ENCODE measurements around the gene CCDC17. TPM values are rescaled to one million over a fixed set of nuclear protein-coding genes. Genes with fewer than 3 reads are reported as not detected.

The CCDC17 gene
- total RNA-seq, 1 donor from 2014 or later, result 1.2 TPM

GRCh38 chr1:45615885-45616284, 8.0 kb downstream of the CCDC17 start:
- Histone ChIP-seq H3K36me3 (peaks cover 70% of the 10 kb centered on the region), H3K9me3 (replicated peaks) (no peaks in the 10 kb centered on the region), H3K27ac (replicated peaks) (no peak overlapping the region), H3K27me3 (ENCODE audit: low read depth) (no peaks in the 10 kb centered on the region), H3K4me3 (no peak overlapping the region), H3K4me1 (peaks cover 21% of the 10 kb centered on the region)
- intact Hi-C loops (cut with micrococcal nuclease), result no loop called here
- TF ChIP-seq, protein P1, sequence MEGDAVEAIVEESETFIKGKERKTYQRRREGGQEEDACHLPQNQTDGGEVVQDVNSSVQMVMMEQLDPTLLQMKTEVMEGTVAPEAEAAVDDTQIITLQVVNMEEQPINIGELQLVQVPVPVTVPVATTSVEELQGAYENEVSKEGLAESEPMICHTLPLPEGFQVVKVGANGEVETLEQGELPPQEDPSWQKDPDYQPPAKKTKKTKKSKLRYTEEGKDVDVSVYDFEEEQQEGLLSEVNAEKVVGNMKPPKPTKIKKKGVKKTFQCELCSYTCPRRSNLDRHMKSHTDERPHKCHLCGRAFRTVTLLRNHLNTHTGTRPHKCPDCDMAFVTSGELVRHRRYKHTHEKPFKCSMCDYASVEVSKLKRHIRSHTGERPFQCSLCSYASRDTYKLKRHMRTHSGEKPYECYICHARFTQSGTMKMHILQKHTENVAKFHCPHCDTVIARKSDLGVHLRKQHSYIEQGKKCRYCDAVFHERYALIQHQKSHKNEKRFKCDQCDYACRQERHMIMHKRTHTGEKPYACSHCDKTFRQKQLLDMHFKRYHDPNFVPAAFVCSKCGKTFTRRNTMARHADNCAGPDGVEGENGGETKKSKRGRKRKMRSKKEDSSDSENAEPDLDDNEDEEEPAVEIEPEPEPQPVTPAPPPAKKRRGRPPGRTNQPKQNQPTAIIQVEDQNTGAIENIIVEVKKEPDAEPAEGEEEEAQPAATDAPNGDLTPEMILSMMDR (IDR thresholded peaks at IDR 0.05; ENCODE audit: borderline replicate concordance), result no peak
- DNase-seq, result no peak

DNA sequence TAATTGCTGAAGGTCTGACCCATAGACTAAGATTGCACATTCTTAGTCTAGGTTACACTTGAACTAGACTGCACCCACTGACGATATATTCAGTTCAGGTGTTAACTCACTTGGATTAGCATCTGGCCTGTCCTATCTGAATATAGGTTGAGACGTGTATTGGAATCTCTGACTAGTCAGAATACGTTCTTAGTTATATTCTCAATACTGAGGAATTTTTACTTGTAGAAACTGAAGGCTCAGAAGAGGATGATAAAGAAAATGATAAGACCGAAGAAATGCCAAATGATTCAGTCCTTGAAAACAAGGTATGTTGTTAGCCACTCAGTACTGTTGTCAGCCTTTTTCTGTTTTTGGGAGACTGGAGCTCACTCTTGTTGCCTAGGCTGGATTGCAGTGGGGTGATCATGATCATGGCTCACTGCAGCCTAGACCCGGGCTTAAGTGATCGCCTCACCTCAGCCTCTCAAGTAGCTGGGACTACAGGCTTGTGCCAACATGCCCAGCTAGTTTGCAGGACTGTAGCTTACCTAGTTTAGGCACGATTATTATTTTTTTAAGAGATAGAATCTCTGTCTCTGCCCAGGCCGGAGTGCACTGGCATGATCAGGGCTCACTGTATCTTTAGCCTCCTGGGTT, 10.8 kb downstream of the CCDC17 start:
- H3K4me3 ChIP-seq, result no peak overlapping the region
- DNase-seq, result no peak
- intact Hi-C loops (cut with micrococcal nuclease), result no loop called here
- TF ChIP-seq, protein P1 (IDR thresholded peaks at IDR 0.05; ENCODE audit: borderline replicate concordance), result no peak
- no peak overlapping the region for H3K27ac ChIP-seq (replicated peaks)
- no peaks in the 10 kb centered on the region for H3K27me3 ChIP-seq (ENCODE audit: low read depth)
- peaks cover 5% of the 10 kb centered on the region for H3K4me1 ChIP-seq
- no peaks in the 10 kb centered on the region for H3K9me3 ChIP-seq (replicated peaks)
- peaks cover 81% of the 10 kb centered on the region for H3K36me3 ChIP-seq

DNA sequence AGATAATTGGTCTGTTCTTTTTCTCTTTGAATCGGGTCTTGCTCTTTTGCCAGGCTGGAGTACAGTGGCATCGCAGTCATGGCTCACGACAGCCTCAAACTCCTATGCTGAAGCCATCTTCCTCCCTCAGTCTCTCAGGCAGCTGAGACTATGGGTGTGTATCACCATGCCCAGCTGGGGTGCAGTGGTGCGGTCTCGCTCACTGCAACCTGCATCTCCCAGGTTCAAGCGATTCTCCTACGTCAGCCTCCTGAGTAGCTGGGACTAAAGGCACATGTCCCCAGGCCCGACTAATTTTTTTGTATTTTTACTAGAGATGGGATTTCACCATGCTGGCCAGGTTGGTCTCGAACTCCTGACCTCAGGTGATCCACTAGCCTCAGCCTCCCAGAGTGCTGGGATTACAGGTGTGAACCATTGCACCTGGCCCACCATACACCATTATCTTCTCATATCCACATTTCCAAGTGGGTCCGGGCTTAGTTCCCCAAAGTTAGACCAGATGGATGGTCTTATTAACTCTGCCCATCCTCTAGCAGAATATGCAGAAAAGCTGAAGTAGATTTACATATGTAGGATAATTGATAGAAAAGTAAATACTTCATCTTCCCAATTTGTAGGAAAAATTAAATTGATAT, 13.1 kb downstream of the CCDC17 start:
- intact Hi-C loops (cut with micrococcal nuclease), result no loop called here
- no peaks in the 10 kb centered on the region for H3K9me3 ChIP-seq (replicated peaks)
- peaks cover 77% of the 10 kb centered on the region for H3K36me3 ChIP-seq
- H3K27me3 ChIP-seq (ENCODE audit: low read depth), result no peaks in the 10 kb centered on the region
- no peak overlapping the region for H3K27ac ChIP-seq (replicated peaks)
- TF ChIP-seq, protein P1 (IDR thresholded peaks at IDR 0.05; ENCODE audit: borderline replicate concordance), result no peak
- H3K4me1 ChIP-seq, result peaks cover 18% of the 10 kb centered on the region
- no peak overlapping the region for H3K4me3 ChIP-seq
- DNase-seq, result no peak

GRCh38 chr1:45608175-45609156, 15.4 kb downstream of the CCDC17 start:
- H3K27ac ChIP-seq (replicated peaks), result peak overlapping the region; percentile 41
- no peaks in the 10 kb centered on the region for H3K9me3 ChIP-seq (replicated peaks)
- no peak overlapping the region for H3K4me3 ChIP-seq
- H3K4me1 ChIP-seq, result peaks cover 18% of the 10 kb centered on the region
- no peak for DNase-seq
- no peaks in the 10 kb centered on the region for H3K27me3 ChIP-seq (ENCODE audit: low read depth)
- TF ChIP-seq, protein P1 (IDR thresholded peaks at IDR 0.05; ENCODE audit: borderline replicate concordance), result no peak
- peaks cover 76% of the 10 kb centered on the region for H3K36me3 ChIP-seq
- intact Hi-C loops (cut with micrococcal nuclease), result no loop called here

DNA sequence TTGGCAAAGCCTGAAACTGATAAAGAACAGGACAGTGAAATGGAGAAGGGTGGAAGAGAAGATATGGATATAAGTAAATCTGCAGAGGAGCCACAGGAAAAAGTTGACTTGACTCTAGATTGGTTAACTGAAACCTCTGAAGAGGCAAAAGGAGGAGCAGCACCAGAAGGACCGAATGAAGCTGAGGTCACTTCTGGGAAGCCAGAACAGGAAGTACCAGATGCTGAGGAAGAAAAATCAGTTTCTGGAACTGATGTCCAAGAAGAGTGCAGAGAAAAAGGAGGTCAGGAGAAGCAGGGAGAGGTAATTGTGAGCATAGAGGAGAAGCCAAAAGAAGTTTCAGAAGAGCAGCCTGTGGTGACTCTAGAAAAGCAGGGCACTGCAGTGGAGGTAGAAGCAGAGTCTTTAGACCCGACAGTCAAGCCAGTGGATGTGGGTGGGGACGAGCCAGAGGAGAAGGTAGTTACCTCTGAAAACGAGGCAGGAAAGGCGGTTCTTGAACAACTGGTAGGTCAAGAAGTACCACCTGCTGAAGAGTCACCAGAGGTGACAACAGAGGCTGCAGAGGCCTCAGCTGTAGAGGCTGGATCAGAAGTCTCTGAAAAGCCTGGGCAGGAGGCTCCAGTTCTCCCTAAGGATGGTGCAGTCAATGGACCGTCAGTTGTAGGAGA, 16.3 kb downstream of the CCDC17 start:
- Histone ChIP-seq H3K4me1 (peaks cover 18% of the 10 kb centered on the region), H3K27me3 (ENCODE audit: low read depth) (no peaks in the 10 kb centered on the region), H3K27ac (replicated peaks) (peak overlapping the region; percentile 37), H3K36me3 (peaks cover 75% of the 10 kb centered on the region), H3K4me3 (no peak overlapping the region), H3K9me3 (replicated peaks) (no peaks in the 10 kb centered on the region)
- no peak for DNase-seq
- TF ChIP-seq, protein P1 (IDR thresholded peaks at IDR 0.05; ENCODE audit: borderline replicate concordance), result no peak
- intact Hi-C loops (cut with micrococcal nuclease), result no loop called here
